GM10266 (cell line): ENCODE results near the gene SLC18A3.

Experiments used
- DNase-seq: peaks from one replicate; pipeline ENCODE4 v3.0.0; 2012; ENCODE audit errors: extremely low spot score
- CTCF ChIP-seq: IDR thresholded peaks from 2 replicates; pipeline ENCODE4 v1.5.1; 2012; ENCODE audit warnings: mild to moderate bottlenecking, low read depth; ENCODE audit not compliant: control insufficient read depth, insufficient read depth; ENCODE audit errors: missing control alignments

The SLC18A3 gene

GRCh38 chr10:49657606-49658005, 47.5 kb downstream of the SLC18A3 start:
- TF ChIP-seq CTCF = no peak
- DNase-seq = no peak

- DNase-seq = no peak
- no peak for TF ChIP-seq CTCF
These were observed 51.2 kb downstream of the SLC18A3 start for GRCh38 chr10:49661140-49661856.
